ENCODE data around the gene GRM3.

GRCh38 chr7:86826948-86827347 is 183.2 kb downstream of the GRM3 start:
- TF ChIP-seq EZH2 (IDR thresholded peaks at IDR 0.05; ENCODE audit: low read length, unreplicated experiment), result no peak
- TF ChIP-seq CTCF (conservative IDR thresholded peaks at IDR 0.05; ENCODE audit: low read depth, low read length), result no peak
